ENCODE data around the gene NOB1. TPM values are rescaled to one million over a fixed set of nuclear protein-coding genes. Genes with fewer than 3 reads are reported as not detected.

Gene NOB1
- total RNA-seq, 1 experiment from 2014 or later, result 172 TPM

GRCh38 chr16:69747115-69747514, 7.6 kb downstream of the NOB1 start:
- peaks cover 98% of the 10 kb centered on the region for H3K79me2 ChIP-seq (ENCODE audit: insufficient read depth, low read length)
- H3K27me3 ChIP-seq (ENCODE audit: insufficient read depth, low read length), result no peaks in the 10 kb centered on the region
- TF ChIP-seq ATF3 (IDR thresholded peaks at IDR 0.05) (no peak), TCF7L2 (IDR thresholded peaks at IDR 0.05; ENCODE audit: borderline replicate concordance, extremely low read depth, insufficient read depth, insufficient read length) (no peak), JUND (IDR thresholded peaks at IDR 0.05) (no peak), RAD21 (IDR thresholded peaks at IDR 0.05; ENCODE audit: low read depth) (no peak), ZNF274 (IDR thresholded peaks at IDR 0.05; ENCODE audit: low read depth, low read length) (no peak), POLR2AphosphoS5 (IDR thresholded peaks at IDR 0.05; ENCODE audit: low read depth, low read length) (no peak), SP1 (IDR thresholded peaks at IDR 0.05; ENCODE audit: low read depth) (no peak), ZBTB33 (IDR thresholded peaks at IDR 0.05; ENCODE audit: extremely low read depth, insufficient replicate concordance, low read length) (no peak), POLR2A (IDR thresholded peaks at IDR 0.05; ENCODE audit: borderline replicate concordance, extremely low read depth, insufficient read depth, insufficient read length) (no peak), SIN3A (IDR thresholded peaks at IDR 0.05; ENCODE audit: low read depth) (no peak), SRF (IDR thresholded peaks at IDR 0.05; ENCODE audit: low read depth) (no peak), ELF1 (IDR thresholded peaks at IDR 0.05; ENCODE audit: borderline replicate concordance, low read depth) (no peak), EZH2 (IDR thresholded peaks at IDR 0.05) (no peak), EZH2phosphoT487 (IDR thresholded peaks at IDR 0.05; ENCODE audit: borderline replicate concordance) (no peak), CEBPB (IDR thresholded peaks at IDR 0.05; ENCODE audit: low read depth) (no peak), YY1 (IDR thresholded peaks at IDR 0.05; ENCODE audit: extremely low read depth, insufficient replicate concordance, low read depth, low read length) (no peak), REST (IDR thresholded peaks at IDR 0.05; ENCODE audit: low read depth) (no peak)
- no TSS peak for BruUV-seq (replicated peaks)
- POLR2A ChIA-PET, result no interaction called here
- RAD21 ChIA-PET (ENCODE audit: low non-redundant PET in 1 of 2, low total read pairs in 2 of 2, uncharacterized antibody in 2 of 2, unreplicated experiment in 2 of 2), result no interaction called here
- no peaks in the 10 kb centered on the region for H4K20me1 ChIP-seq (ENCODE audit: insufficient read depth)
- H2AFZ ChIP-seq (ENCODE audit: low read depth, low read length, poor library complexity, severe bottlenecking), result no peak overlapping the region
- ATAC-seq (no peak), DNase-seq (ENCODE audit: low read depth, low spot score) (no peak)
- no peaks in the 10 kb centered on the region for H3K9me2 ChIP-seq (ENCODE audit: insufficient read depth)
- peaks cover 77 to 88% of the 10 kb centered on the region in 2 experiments for H3K36me3 ChIP-seq (ENCODE audit: control insufficient read depth in 1 of 2, insufficient read depth in 2 of 2, low read length in 2 of 2)
- H3K4me1 ChIP-seq (ENCODE audit: control insufficient read depth in 1 of 2, insufficient read depth in 2 of 2, low read length in 2 of 2), result no peaks in the 10 kb centered on the region
- no peak overlapping the region for H3K9ac ChIP-seq (ENCODE audit: low read length)
- no peak overlapping the region for H3K4me2 ChIP-seq (ENCODE audit: low read length)
- H3K9me3 ChIP-seq (ENCODE audit: control insufficient read depth in 1 of 2, insufficient read depth in 1 of 2, low read depth in 1 of 2, low read length in 2 of 2), result no peaks in the 10 kb centered on the region
- CTCF ChIA-PET, result no interaction called here
- intact Hi-C loops (cut with micrococcal nuclease), result no loop called here
- H3K4me3 ChIP-seq (replicated peaks in 1 of 2; ENCODE audit: low read depth in 1 of 2, low read length in 2 of 2), result no peak overlapping the region
- no peak overlapping the region for H3K27ac ChIP-seq (ENCODE audit: low read depth, low read length)
